Kidney (tissue), 14 donors: ENCODE results near the gene CLEC1B. TPM values are rescaled to one million over a fixed set of nuclear protein-coding genes. Genes with fewer than 3 reads are reported as not detected.

Source experiments
- DNase-seq, 5 donors: peaks; one replicate each; pipeline ENCODE4 v3.0.0-alpha.2; 2013 to 2020
- FAIRE-seq: peaks from 2 replicates; lab custom pipeline; 2012; peaks lifted over from hg19 to GRCh38; lab: Jason Lieb, UNC
- H3K27ac ChIP-seq, 2 donors: one replicate each; pipeline ENCODE4 v1.7.0; 2013; ENCODE audit warnings: low read depth in 2 of 2, low read length in 2 of 2, inconsistent platforms in 1 of 2
- H3K27me3 ChIP-seq: one replicate; pipeline ENCODE4 v1.7.1; 2013; ENCODE audit warnings: low read length, inconsistent platforms; ENCODE audit not compliant: control insufficient read depth, insufficient read depth
- H3K36me3 ChIP-seq, 3 donors: one replicate each; pipeline versions ENCODE4 v1.7.0 to v1.7.1; 2013; ENCODE audit warnings: low read length in 3 of 3, control low read depth in 1 of 3, inconsistent platforms in 1 of 3; ENCODE audit not compliant: insufficient read depth in 3 of 3, control insufficient read depth in 2 of 3
- H3K4me1 ChIP-seq, 3 donors: one replicate each; pipeline versions ENCODE4 v1.7.0 to v1.7.1; 2013; ENCODE audit warnings: low read length in 3 of 3, inconsistent platforms in 1 of 3, low read depth in 1 of 3; ENCODE audit not compliant: control insufficient read depth in 2 of 3, insufficient read depth in 2 of 3
- H3K4me3 ChIP-seq, 3 donors: one replicate each; pipeline versions ENCODE4 v1.7.0 to v1.8.1; 2013; ENCODE audit warnings: low read length in 3 of 3, control low read depth in 1 of 3, inconsistent platforms in 1 of 3
- H3K9ac ChIP-seq, 3 donors: one replicate each; pipeline versions ENCODE4 v1.7.0 to v1.7.1; 2013; ENCODE audit warnings: low read length in 3 of 3, control low read depth in 1 of 3, inconsistent platforms in 1 of 3
- H3K9me3 ChIP-seq, 3 donors: one replicate each; pipeline versions ENCODE4 v1.7.0 to v1.7.1; 2013; ENCODE audit warnings: low read length in 3 of 3, control low read depth in 1 of 3, inconsistent platforms in 1 of 3; ENCODE audit not compliant: control insufficient read depth in 2 of 3, insufficient read depth in 1 of 3
- intact Hi-C: fragments of 100-400 bp; cut with DNase I; formaldehyde crosslinking; loops from one replicate; pipeline ENCODE4 v1.11.1; 2022
- polyA plus RNA-seq: library from polyadenylated mRNA; stranded (reverse); fragments of 350-450 nt; fragmentation: Illumina TruSeq; extraction: RNeasy Lipid Tissue Mini Kit (QIAGEN cat#74804); gene quantifications from one replicate; pipeline ENCODE4 v1.2.3, GENCODE V29; 2014; ENCODE audit warnings: low read depth, low replicate concordance; ENCODE audit not compliant: insufficient read depth
- total RNA-seq: library from RNA; stranded (reverse); fragmentation: NEBNext Ultra II Directional; extraction: Animal tissue kit (Norgen Biotek cat#: 25700); gene quantifications from one replicate; pipeline ENCODE4 v1.2.1, GENCODE V29; 2021
- TF ChIP-seq, protein P1 (sequence below): IDR thresholded peaks from 3 replicates; pipeline ENCODE4 v1.5.1; 2012; ENCODE audit warnings: mild to moderate bottlenecking, moderate library complexity, borderline replicate concordance; ENCODE audit not compliant: insufficient read depth; ENCODE audit errors: extremely low read depth
- donor health status: control.
- donor health status: control.
- donor health status: control.
- donor health status: control.
- donor health status: control.
- donor health status: DM: yes; HTN: yes; CAD: no.
- donor health status: Normal renal cell carcinoma (clear cell type).

The CLEC1B gene
- total and polyA plus RNA-seq, 2 donors from 2014 or later = not detected

DNA sequence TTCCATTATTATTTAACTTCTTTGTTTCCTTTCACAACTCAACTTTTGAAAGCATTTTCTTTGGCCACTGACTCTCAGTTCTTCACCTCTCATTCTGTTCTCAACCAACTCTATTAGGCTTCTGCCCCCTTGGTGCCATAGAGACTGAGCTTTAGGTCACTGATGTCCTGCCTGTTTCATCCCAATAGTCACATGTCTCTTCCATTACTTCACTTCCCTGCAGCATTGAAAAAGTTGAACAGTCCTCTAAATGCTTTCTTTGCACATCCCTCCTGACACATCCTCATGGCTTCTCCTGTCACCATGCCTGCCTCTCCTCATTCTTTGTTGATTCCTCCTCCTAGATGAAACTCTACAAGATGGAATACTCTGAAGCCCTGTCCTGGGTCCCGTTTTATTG, 25.0 kb downstream of the CLEC1B start:
- Histone ChIP-seq H3K9me3 (peaks cover 0 to 3% (median 0%) of the 10 kb centered on the region in 3 donors), H3K27ac (no peak overlapping the region), H3K9ac (no peak overlapping the region), H3K36me3 (no peaks in the 10 kb centered on the region), H3K4me1 (no peaks in the 10 kb centered on the region), H3K4me3 (no peak overlapping the region), H3K27me3 (no peaks in the 10 kb centered on the region)
- DNase-seq (no peak), FAIRE-seq (no peak)
- intact Hi-C loops = no loop called here
- TF ChIP-seq, protein P1, sequence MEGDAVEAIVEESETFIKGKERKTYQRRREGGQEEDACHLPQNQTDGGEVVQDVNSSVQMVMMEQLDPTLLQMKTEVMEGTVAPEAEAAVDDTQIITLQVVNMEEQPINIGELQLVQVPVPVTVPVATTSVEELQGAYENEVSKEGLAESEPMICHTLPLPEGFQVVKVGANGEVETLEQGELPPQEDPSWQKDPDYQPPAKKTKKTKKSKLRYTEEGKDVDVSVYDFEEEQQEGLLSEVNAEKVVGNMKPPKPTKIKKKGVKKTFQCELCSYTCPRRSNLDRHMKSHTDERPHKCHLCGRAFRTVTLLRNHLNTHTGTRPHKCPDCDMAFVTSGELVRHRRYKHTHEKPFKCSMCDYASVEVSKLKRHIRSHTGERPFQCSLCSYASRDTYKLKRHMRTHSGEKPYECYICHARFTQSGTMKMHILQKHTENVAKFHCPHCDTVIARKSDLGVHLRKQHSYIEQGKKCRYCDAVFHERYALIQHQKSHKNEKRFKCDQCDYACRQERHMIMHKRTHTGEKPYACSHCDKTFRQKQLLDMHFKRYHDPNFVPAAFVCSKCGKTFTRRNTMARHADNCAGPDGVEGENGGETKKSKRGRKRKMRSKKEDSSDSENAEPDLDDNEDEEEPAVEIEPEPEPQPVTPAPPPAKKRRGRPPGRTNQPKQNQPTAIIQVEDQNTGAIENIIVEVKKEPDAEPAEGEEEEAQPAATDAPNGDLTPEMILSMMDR = no peak

DNA sequence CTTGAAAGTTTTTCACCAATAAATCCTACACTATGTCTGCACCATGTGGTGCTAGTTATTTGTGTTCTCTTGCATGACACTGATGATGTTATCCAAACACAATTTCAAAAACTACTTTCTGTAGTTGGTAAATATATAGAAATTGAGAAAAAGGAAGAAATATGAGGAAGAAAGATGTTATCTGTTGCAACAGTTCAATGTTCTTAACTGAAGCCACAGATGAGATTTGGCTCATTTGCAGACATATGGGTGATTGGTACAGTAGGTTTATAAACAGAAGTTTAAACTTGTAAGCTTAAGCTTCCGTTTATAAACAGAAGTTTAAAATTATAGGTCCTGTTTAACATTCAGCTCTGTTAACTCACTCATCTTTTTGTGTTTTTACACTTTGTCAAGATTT, 27.7 kb downstream of the CLEC1B start, which contains the start of gene CLEC12A:
Gene CLEC12A, plus strand, starts transcription at position 229 of the 400 bp plus-strand sequence. CDS start 188 bp downstream, outside the sequence.
- intact Hi-C loops = no loop called here

DNA sequence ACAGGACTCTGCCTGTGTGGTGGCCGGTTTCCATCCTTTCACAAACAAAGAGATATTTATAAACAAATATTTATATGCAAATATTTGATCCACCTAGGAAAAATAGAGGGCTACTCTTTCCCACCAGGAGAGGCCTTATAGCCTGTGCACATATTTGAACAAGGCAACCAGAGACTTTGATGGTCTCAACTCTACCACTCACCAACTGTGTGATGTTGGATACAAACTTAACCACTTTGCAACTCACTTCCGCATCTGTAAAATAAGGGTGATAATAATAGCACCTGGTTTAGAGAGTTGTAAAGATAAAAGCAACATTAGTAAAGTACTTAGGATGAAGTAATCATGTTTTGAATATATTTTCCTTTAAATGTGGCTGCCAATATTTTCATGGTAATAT, 29.2 kb downstream of the CLEC1B start:
- no peak for FAIRE-seq
- no peaks in the 10 kb centered on the region for H3K27me3 ChIP-seq
- H3K9ac ChIP-seq = no peak overlapping the region
- H3K4me3 ChIP-seq = no peak overlapping the region
- H3K9me3 ChIP-seq = no peaks in the 10 kb centered on the region
- no peaks in the 10 kb centered on the region for H3K36me3 ChIP-seq
- H3K27ac ChIP-seq = no peak overlapping the region
- no peaks in the 10 kb centered on the region for H3K4me1 ChIP-seq
- TF ChIP-seq, protein P1 = no peak
- DNase-seq = no peak
- intact Hi-C loops = no loop called here

More for the DNA sequence above, 27.7 kb downstream of the CLEC1B start, which contains the start of gene CLEC12A:
- H3K9me3 ChIP-seq = peaks cover 0 to 3% (median 0%) of the 10 kb centered on the region in 3 donors
- H3K27me3 ChIP-seq = no peaks in the 10 kb centered on the region
- no peaks in the 10 kb centered on the region for H3K36me3 ChIP-seq
- TF ChIP-seq, protein P1 = no peak
- H3K4me1 ChIP-seq = no peaks in the 10 kb centered on the region
- no peak within 1 kb of the TSS for H3K27ac ChIP-seq
- no peak within 1 kb of the TSS for H3K4me3 ChIP-seq
- DNase-seq (no peak), FAIRE-seq (no peak)
- H3K9ac ChIP-seq = no peak within 1 kb of the TSS

DNA sequence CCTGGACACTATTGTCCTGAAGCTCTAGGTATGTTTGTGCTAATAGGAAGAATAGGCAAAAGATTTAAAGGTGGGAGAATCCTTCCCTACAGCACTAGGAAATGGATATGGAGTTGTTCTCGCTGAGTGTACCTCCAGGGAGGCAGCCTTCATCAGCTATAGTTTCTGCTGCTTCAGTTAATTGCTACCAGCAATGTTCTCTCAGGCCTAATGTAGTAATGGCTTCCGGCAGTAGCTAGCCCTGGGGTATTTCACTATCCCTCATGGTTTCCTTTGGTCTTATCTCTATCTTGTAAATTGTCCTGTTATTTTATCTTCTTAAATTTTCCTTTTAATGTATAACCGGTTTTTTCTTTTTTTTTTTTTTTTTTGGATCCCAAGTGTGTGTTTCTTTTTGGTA, 37.0 kb downstream of the CLEC1B start:
- no peak overlapping the region for H3K9ac ChIP-seq
- H3K36me3 ChIP-seq = no peaks in the 10 kb centered on the region
- H3K27ac ChIP-seq = no peak overlapping the region
- FAIRE-seq (no peak), DNase-seq (no peak)
- H3K4me3 ChIP-seq = no peak overlapping the region
- H3K9me3 ChIP-seq = no peaks in the 10 kb centered on the region
- intact Hi-C loops = no loop called here
- H3K4me1 ChIP-seq = no peaks in the 10 kb centered on the region
- TF ChIP-seq, protein P1 = no peak
- H3K27me3 ChIP-seq = no peaks in the 10 kb centered on the region
